ENCODE results near the gene NPLOC4.

Gene NPLOC4

DNA sequence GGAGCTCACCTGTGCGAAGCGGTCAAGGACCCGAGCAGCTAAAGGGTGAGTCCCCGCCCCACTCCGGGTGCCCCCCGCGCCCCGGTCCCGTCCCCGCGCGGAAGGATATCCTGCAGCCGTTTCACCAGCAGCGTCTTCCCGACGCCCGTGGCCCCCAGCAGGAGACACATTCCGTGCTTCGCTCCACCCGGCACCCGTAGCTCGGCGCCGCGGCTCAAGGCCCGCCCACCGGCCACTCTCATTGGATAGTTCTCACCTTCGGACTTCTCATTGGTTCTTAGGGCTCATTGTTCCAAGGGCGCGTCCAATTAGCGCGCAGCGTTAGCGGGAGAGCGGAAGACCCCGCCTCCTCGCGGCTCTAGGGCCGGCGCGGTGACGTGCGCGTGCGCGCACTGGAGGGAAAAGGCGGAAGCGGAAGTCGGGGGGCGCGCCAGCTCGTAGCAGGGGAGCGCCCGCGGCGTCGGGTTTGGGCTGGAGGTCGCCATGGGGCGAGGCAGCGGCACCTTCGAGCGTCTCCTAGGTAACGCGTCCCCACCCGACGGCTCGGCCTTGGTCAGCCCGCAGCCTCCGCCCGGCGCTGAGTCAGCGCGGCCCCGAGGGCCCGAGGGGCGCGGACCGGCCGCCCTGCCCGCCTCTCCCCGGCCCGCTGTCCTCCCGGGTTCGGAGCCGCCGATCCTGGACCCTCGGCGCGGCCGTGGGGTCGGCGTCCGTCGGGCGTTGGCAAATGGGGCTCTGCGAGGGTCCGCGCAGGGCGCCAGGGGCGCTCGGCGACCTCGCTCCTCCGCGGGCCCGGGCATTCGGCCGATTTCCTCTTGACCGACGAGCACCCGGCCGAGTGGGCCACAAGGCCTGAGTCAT lies 46.9 kb upstream of the NPLOC4 start, which contains the start of the genes ARL16 and HGS:
Gene ARL16 (minus strand): TSS at position 214 of the 858 bp plus-strand sequence. CDS start 44 bp downstream, at position 170.
Gene HGS (plus strand): TSS at position 428 of the 858 bp plus-strand sequence. CDS start 56 bp downstream, at position 484.
- Histone ChIP-seq H3K9me3 (replicated peaks in 1 of 2; ENCODE audit: control insufficient read depth in 2 of 2, insufficient read depth in 1 of 2, low read depth in 1 of 2, low read length in 2 of 2) (peaks cover 0 to 2% of the 10 kb centered on the region in 2 donors), H3K4me3 (ENCODE audit: low read length in 2 of 2) (peak within 1 kb of the TSS; percentile 84 to 97), H3K27ac (replicated peaks; ENCODE audit: low read length) (no peak within 1 kb of the TSS), H2BK12ac (ENCODE audit: low read length) (peak within 1 kb of the TSS; percentile 85), H2AFZ (ENCODE audit: low read length) (peak within 1 kb of the TSS; percentile 89), H3K4me1 (ENCODE audit: control insufficient read depth in 2 of 2, insufficient read depth in 1 of 2, low read depth in 1 of 2, low read length in 2 of 2) (peaks cover 9 to 14% of the 10 kb centered on the region in 2 donors), H4K8ac (ENCODE audit: low read depth, low read length) (peak within 1 kb of the TSS; percentile 8), H3K79me1 (ENCODE audit: low read depth, low read length) (peaks cover 30% of the 10 kb centered on the region), H3K23ac (ENCODE audit: low read depth, low read length, poor library complexity) (peak within 1 kb of the TSS; percentile 94), H3K4me2 (ENCODE audit: insufficient read depth, low read length, poor library complexity, severe bottlenecking) (peak within 1 kb of the TSS; percentile 79), H2BK120ac (ENCODE audit: low read depth, low read length) (peak within 1 kb of the TSS; percentile 48), H3K4ac (ENCODE audit: low read length) (no peak within 1 kb of the TSS), H2BK5ac (ENCODE audit: low read length) (peak within 1 kb of the TSS; percentile 85), H3K27me3 (ENCODE audit: control insufficient read depth in 3 of 3, insufficient read depth in 3 of 3, low read depth in 1 of 3, low read length in 3 of 3) (no peaks in the 10 kb centered on the region), H2AK5ac (ENCODE audit: low read depth, low read length) (peak within 1 kb of the TSS; percentile 91), H3K36me3 (replicated peaks in 1 of 2; ENCODE audit: control insufficient read depth in 2 of 2, insufficient read depth in 2 of 2, low read length in 2 of 2) (peaks cover 26 to 64% of the 10 kb centered on the region in 2 donors), H2BK15ac (ENCODE audit: low read length) (peak within 1 kb of the TSS; percentile 82), H4K91ac (ENCODE audit: low read depth, low read length, poor library complexity) (no peak within 1 kb of the TSS), H3K14ac (ENCODE audit: low read length) (peak within 1 kb of the TSS; percentile 73), H3K9ac (ENCODE audit: low read depth, low read length, poor library complexity) (peak within 1 kb of the TSS; percentile 99), H3K18ac (ENCODE audit: low read length) (peak within 1 kb of the TSS; percentile 98)
- no CpG with 5 or more reads among the region's 112 CpGs for WGBS, 2 donors (ENCODE audit: extremely low coverage in 2 of 2, insufficient read length in 2 of 2, insufficient replicate concordance in 1 of 2)
- peak; percentile 99 for DNase-seq (ENCODE audit: low spot score)

DNA sequence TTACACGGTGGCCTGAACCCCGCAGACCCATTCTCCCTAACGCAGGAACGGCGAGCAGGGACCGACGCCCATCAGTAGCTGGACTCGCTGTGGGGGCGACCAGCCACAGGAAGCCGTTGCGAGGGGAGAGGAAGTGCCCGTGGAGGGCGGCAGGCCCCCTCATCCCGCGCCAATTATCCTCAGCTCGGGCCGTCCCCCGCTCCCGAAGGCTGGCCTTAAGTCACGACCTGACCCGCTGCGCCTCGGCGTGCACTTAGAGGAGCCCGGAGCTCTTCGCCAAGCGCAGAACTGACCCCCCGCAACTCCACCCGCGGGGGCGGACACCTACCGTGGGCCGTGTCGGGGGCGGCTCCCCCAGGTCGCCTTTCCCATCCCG lies 46.3 kb upstream of the NPLOC4 start:
- H3K4ac ChIP-seq (ENCODE audit: low read length): no peak overlapping the region
- peak overlapping the region; percentile 82 for H2BK15ac ChIP-seq (ENCODE audit: low read length)
- peak overlapping the region; percentile 98 for H3K18ac ChIP-seq (ENCODE audit: low read length)
- peaks cover 20 to 57% of the 10 kb centered on the region in 2 donors for H3K36me3 ChIP-seq (replicated peaks in 1 of 2; ENCODE audit: control insufficient read depth in 2 of 2, insufficient read depth in 2 of 2, low read length in 2 of 2)
- H3K27ac ChIP-seq (replicated peaks; ENCODE audit: low read length): no peak overlapping the region
- peak overlapping the region; percentile 94 for H3K23ac ChIP-seq (ENCODE audit: low read depth, low read length, poor library complexity)
- H3K4me3 ChIP-seq (ENCODE audit: low read length in 2 of 2): peak overlapping the region; percentile 84 to 97
- H4K8ac ChIP-seq (ENCODE audit: low read depth, low read length): peak overlapping the region; percentile 8
- H2BK5ac ChIP-seq (ENCODE audit: low read length): peak overlapping the region; percentile 85
- peaks cover 28% of the 10 kb centered on the region for H3K79me1 ChIP-seq (ENCODE audit: low read depth, low read length)
- H2AK5ac ChIP-seq (ENCODE audit: low read depth, low read length): peak overlapping the region; percentile 5
- H2BK120ac ChIP-seq (ENCODE audit: low read depth, low read length): peak overlapping the region; percentile 48
- H3K4me1 ChIP-seq (ENCODE audit: control insufficient read depth in 2 of 2, insufficient read depth in 1 of 2, low read depth in 1 of 2, low read length in 2 of 2): peaks cover 9 to 14% of the 10 kb centered on the region in 2 donors
- no peaks in the 10 kb centered on the region for H3K27me3 ChIP-seq (ENCODE audit: control insufficient read depth in 3 of 3, insufficient read depth in 3 of 3, low read depth in 1 of 3, low read length in 3 of 3)
- peak overlapping the region; percentile 73 for H3K14ac ChIP-seq (ENCODE audit: low read length)
- peak overlapping the region; percentile 99 for H3K9ac ChIP-seq (ENCODE audit: low read depth, low read length, poor library complexity)
- H3K9me3 ChIP-seq (replicated peaks in 1 of 2; ENCODE audit: control insufficient read depth in 2 of 2, insufficient read depth in 1 of 2, low read depth in 1 of 2, low read length in 2 of 2): peaks cover 0 to 2% of the 10 kb centered on the region in 2 donors
- no peak overlapping the region for H4K91ac ChIP-seq (ENCODE audit: low read depth, low read length, poor library complexity)
- peak overlapping the region; percentile 72 for H3K4me2 ChIP-seq (ENCODE audit: insufficient read depth, low read length, poor library complexity, severe bottlenecking)
- no CpG with 5 or more reads among the region's 37 CpGs for WGBS, 2 donors (ENCODE audit: extremely low coverage in 2 of 2, insufficient read length in 2 of 2, insufficient replicate concordance in 1 of 2)
- no peak for DNase-seq (ENCODE audit: low spot score)
- H2AFZ ChIP-seq (ENCODE audit: low read length): peak overlapping the region; percentile 89
- H2BK12ac ChIP-seq (ENCODE audit: low read length): peak overlapping the region; percentile 85

DNA sequence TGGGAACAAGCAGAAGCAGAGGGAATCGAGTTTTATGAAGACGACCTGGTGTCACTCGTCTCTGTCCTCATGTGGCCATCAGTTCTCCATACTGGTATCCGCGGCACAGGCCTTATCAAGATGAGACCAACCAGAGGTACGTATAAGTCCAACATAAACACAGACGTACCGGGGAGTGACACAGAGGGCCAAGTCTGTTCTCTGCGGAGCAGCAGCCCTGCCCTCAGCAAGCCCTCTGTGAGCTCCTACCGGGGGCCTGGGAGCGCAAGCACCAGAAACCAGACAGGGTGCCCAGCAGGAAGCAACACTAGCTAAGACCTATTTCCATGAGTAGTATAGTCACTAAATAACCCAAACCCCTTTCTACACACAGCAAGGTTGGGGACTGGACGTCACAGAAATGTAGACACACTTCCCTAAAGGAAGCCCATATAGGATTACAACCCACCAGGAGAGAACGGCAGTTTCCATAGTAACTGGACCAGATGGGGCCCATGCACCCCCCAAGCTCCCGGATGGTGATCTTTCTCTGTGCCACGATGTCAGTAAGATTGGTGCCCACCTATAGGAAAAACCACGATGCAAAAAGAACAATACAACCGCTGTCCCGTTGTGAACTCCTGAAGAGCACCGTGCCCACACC lies 45.8 kb upstream of the NPLOC4 start:
- Histone ChIP-seq H3K14ac (ENCODE audit: low read length) (no peak overlapping the region), H2AK5ac (ENCODE audit: low read depth, low read length) (peak overlapping the region; percentile 5), H3K9ac (ENCODE audit: low read depth, low read length, poor library complexity) (peak overlapping the region; percentile 99), H3K4me2 (ENCODE audit: insufficient read depth, low read length, poor library complexity, severe bottlenecking) (peak overlapping the region; percentile 72), H2BK15ac (ENCODE audit: low read length) (no peak overlapping the region), H3K18ac (ENCODE audit: low read length) (no peak overlapping the region), H3K9me3 (replicated peaks in 1 of 2; ENCODE audit: control insufficient read depth in 2 of 2, insufficient read depth in 1 of 2, low read depth in 1 of 2, low read length in 2 of 2) (peaks cover 0 to 2% of the 10 kb centered on the region in 2 donors), H3K23ac (ENCODE audit: low read depth, low read length, poor library complexity) (peak overlapping the region; percentile 94), H2AFZ (ENCODE audit: low read length) (peak overlapping the region; percentile 89), H3K36me3 (replicated peaks in 1 of 2; ENCODE audit: control insufficient read depth in 2 of 2, insufficient read depth in 2 of 2, low read length in 2 of 2) (peaks cover 17 to 52% of the 10 kb centered on the region in 2 donors), H4K8ac (ENCODE audit: low read depth, low read length) (no peak overlapping the region), H2BK12ac (ENCODE audit: low read length) (no peak overlapping the region), H3K27ac (replicated peaks; ENCODE audit: low read length) (no peak overlapping the region), H4K91ac (ENCODE audit: low read depth, low read length, poor library complexity) (no peak overlapping the region), H3K4me1 (ENCODE audit: control insufficient read depth in 2 of 2, insufficient read depth in 1 of 2, low read depth in 1 of 2, low read length in 2 of 2) (peaks cover 9 to 14% of the 10 kb centered on the region in 2 donors), H3K4ac (ENCODE audit: low read length) (no peak overlapping the region), H3K4me3 (ENCODE audit: low read length in 2 of 2) (peak overlapping the region; percentile 84 to 97), H2BK120ac (ENCODE audit: low read depth, low read length) (no peak overlapping the region), H3K79me1 (ENCODE audit: low read depth, low read length) (peaks cover 26% of the 10 kb centered on the region), H3K27me3 (ENCODE audit: control insufficient read depth in 3 of 3, insufficient read depth in 3 of 3, low read depth in 1 of 3, low read length in 3 of 3) (no peaks in the 10 kb centered on the region), H2BK5ac (ENCODE audit: low read length) (peak overlapping the region; percentile 85)
- no peak for DNase-seq (ENCODE audit: low spot score)
- no CpG with 5 or more reads among the region's 19 CpGs for WGBS, 2 donors (ENCODE audit: extremely low coverage in 2 of 2, insufficient read length in 2 of 2, insufficient replicate concordance in 1 of 2)

DNA sequence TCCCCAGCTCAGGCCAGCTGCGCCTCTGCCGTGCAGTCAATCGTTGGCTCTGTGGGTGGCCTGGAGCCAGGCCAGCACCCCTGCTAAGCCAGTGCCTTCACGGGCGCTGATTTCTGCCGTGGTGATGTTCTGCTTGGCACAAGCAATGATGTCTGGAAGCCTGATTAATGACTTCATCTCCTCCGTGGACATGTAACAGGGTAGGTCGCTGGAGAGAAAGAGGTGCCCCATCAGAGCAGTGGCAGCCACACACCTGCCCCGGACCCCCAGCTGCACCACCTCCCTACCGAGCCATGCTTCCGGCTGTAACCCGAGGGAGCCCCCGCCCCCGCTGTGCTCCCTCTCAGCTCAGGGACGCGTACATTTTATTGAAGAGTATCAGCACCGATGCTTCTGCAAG lies 44.8 kb upstream of the NPLOC4 start:
- Histone ChIP-seq H3K23ac (ENCODE audit: low read depth, low read length, poor library complexity) (no peak overlapping the region), H3K36me3 (replicated peaks in 1 of 2; ENCODE audit: control insufficient read depth in 2 of 2, insufficient read depth in 2 of 2, low read length in 2 of 2) (peaks cover 9 to 42% of the 10 kb centered on the region in 2 donors), H2BK15ac (ENCODE audit: low read length) (no peak overlapping the region), H3K27me3 (ENCODE audit: control insufficient read depth in 3 of 3, insufficient read depth in 3 of 3, low read depth in 1 of 3, low read length in 3 of 3) (no peaks in the 10 kb centered on the region), H3K14ac (ENCODE audit: low read length) (no peak overlapping the region), H3K18ac (ENCODE audit: low read length) (no peak overlapping the region), H4K8ac (ENCODE audit: low read depth, low read length) (no peak overlapping the region), H2BK5ac (ENCODE audit: low read length) (no peak overlapping the region), H2BK12ac (ENCODE audit: low read length) (no peak overlapping the region), H3K4me3 (ENCODE audit: low read length in 2 of 2) (no peak overlapping the region), H3K4me2 (ENCODE audit: insufficient read depth, low read length, poor library complexity, severe bottlenecking) (no peak overlapping the region), H3K27ac (replicated peaks; ENCODE audit: low read length) (no peak overlapping the region), H4K91ac (ENCODE audit: low read depth, low read length, poor library complexity) (no peak overlapping the region), H3K9me3 (replicated peaks in 1 of 2; ENCODE audit: control insufficient read depth in 2 of 2, insufficient read depth in 1 of 2, low read depth in 1 of 2, low read length in 2 of 2) (peaks cover 0 to 2% of the 10 kb centered on the region in 2 donors), H2AFZ (ENCODE audit: low read length) (no peak overlapping the region), H3K4ac (ENCODE audit: low read length) (no peak overlapping the region), H3K79me1 (ENCODE audit: low read depth, low read length) (peaks cover 27% of the 10 kb centered on the region), H2BK120ac (ENCODE audit: low read depth, low read length) (no peak overlapping the region), H3K9ac (ENCODE audit: low read depth, low read length, poor library complexity) (no peak overlapping the region), H2AK5ac (ENCODE audit: low read depth, low read length) (no peak overlapping the region), H3K4me1 (ENCODE audit: control insufficient read depth in 2 of 2, insufficient read depth in 1 of 2, low read depth in 1 of 2, low read length in 2 of 2) (peaks cover 9 to 14% of the 10 kb centered on the region in 2 donors)
- no CpG with 5 or more reads among the region's 17 CpGs for WGBS, 2 donors (ENCODE audit: extremely low coverage in 2 of 2, insufficient read length in 2 of 2, insufficient replicate concordance in 1 of 2)
- no peak for DNase-seq (ENCODE audit: low spot score)
